NCI-H1436 (cell line): ENCODE results near the gene FN3KRP.

ENCODE experiments used
- DNase-seq: peaks from one replicate; lab custom pipeline; 2025; lab: John Stamatoyannopoulos, UW

Gene FN3KRP, protein sequence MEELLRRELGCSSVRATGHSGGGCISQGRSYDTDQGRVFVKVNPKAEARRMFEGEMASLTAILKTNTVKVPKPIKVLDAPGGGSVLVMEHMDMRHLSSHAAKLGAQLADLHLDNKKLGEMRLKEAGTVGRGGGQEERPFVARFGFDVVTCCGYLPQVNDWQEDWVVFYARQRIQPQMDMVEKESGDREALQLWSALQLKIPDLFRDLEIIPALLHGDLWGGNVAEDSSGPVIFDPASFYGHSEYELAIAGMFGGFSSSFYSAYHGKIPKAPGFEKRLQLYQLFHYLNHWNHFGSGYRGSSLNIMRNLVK

DNA sequence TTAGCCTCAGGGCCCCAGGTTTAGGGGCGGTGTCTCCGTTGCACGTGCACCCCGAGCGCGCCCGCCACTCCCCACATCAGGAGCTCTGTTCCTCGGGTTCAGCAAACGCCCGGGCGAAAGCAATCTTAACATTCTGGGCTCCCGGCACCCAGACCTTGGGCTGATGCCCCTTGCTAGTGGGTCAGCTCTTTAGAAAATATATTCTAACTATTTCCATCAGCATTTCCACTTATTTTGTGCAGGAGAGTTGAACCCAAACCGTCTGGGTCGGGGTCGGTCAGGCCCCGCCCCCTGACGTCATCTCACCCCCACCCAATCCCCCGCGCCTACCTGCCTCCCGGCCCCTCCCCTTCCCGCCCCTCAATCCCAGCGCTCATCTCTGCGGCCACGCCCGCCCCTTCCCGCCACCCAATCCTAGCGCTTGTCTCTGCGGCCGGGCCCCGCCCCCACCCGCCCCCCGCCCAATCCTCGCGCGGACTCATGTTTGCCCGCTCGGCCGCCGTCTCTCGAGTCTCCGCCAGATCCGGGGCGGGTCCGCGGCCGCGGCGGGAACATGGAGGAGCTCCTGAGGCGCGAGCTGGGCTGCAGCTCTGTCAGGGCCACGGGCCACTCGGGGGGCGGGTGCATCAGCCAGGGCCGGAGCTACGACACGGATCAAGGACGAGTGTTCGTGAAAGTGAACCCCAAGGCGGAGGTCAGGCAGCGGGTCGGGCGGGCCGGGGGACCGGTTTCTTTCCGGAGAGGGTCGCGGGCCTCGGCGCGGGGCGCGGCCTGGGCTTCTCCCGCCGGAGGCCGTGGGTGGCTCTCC lies at the start of gene FN3KRP:
Gene FN3KRP (plus strand): TSS at position 504 of the 808 bp plus-strand sequence. CDS start 50 bp downstream, at position 554.
- DNase-seq = peak; percentile 98

DNA sequence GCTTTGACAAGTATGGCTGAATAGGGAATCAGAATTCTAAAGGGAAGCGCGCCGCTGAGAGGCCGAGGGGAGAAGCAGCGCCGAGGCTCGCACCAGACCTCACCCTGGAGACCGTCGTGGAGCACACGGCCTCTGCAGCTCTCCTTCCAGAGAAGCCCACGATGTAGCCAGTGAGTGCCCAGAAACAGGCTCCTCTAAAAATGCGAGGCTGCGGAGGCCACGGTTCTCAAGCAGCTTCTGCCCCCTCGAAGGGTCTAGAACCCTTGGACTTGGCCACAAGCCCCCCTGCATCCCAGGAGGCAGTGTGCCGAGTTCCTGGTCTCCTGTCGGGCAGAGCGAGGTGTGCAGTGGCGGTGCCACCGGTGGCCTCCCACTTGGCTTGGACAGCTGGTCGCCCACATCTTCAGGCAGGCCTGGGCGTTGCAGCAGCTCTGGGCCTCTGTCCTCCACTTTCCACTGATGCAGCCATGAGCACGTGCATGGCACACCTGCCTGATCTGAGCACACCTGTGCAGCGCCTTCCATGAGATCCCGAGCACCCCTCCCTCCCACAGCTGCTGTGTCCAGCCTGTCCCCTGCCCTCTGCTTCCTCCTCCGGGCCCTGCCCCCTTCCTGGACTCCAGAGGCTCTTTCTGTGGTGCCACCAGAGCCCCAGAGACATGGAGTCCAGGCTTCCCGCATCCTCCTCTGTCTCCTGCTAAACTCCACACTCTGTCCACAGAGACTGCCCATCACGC lies 49.4 kb upstream of the FN3KRP start:
- no peak for DNase-seq

DNA sequence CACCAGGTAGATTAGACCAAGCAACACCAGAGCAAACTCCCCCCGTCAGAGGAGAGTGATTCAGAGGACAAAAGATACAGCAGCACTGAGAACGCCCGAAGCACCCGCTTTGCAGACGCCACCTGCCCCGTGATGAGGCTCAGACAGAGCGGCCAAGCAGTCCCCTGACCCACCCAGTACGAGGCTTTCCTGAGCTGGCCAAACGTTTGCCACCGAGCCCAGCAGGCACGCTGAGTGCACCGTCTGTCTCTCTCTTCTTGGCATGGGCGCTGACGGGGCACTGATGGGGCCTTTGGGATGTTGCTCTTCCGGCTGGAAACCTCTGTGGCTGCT lies 48.9 kb upstream of the FN3KRP start:
- no peak for DNase-seq

DNA sequence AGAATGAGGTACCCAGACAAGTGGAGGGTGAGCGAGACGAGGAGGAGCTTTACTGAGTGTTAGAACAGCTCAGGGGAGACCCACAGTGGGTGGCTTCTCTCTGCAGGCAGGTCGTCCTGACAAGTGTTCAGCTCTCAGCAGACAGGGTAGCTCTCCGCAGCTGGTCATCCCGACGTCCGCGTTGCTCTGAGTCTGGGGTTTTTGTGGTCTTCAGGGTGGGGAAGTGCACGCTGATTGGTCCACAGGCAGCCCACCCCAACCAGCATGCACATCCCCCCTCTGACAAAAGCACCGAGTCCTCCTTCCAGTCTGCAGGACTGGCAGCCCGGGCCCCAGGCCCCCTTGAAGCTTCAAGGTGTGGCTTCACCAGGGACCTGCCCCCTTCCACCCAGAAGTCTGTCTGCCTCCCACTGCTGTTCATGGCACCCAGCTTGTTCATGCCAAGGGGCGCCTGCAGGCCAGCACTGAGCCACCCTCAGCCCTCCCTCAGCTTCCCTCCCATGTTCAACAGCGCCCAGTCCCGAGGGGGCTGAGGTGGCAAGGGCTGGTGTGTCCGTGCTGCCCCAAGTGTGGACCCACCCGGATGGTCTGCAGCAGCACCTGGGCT lies 48.4 kb upstream of the FN3KRP start:
- no peak for DNase-seq

DNA sequence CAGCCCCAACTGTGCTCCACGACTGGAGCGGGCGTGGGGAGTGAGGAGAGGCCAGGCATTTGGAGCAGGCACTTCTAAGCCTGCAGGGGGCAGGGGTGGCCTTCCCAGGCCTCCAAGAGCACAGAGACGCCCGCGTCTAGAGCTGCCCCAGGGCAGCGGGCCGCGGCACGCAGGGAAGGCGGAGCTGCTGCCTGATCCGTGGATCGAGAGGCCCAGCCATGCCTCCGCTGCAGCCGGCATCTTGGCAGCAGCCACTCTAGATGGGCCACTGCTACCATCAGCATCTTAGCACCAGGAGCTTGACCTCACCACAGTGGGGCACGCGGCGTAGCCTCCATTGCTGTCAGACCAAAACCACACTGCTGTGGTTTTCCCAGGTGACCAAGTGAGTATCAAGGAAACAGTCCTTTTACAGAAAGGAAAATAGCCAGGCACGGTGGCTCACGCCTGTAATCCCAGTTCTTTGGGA lies 47.8 kb upstream of the FN3KRP start:
- DNase-seq = peak; percentile 44

DNA sequence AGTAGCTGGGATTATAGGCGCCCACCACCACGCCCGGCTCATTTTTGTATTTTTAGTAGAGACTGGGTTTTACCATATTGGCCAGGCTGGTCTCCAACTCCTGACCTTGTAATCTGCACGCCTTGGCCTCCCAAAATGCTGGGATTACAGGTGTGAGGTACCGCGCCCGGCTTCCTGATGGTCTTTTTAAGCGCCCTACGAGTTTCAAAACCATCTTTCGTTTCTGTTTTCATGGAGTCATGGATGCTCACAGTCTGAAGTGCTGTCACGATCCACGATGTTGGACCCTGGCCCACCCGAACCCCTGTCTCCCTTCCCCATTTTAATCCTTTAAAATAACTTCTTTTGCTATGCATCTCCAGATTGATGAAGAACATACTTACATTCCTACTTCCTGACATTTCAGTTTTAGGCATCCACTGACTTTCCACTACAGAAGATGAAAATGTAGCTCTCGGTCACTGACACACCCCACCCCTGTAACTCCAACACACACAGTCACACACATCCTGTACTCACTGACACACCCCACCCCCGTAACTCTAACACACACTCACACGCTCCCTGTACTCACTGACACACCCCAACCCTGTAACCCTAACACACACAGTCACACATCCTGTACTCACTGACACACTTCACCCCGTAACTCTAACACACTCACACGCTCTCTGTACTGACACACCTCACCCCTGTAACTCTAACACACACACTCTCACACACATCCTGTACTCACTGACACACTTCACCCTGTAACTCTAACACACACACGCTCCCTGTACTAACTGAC lies 45.6 kb upstream of the FN3KRP start:
- DNase-seq = no peak

DNA sequence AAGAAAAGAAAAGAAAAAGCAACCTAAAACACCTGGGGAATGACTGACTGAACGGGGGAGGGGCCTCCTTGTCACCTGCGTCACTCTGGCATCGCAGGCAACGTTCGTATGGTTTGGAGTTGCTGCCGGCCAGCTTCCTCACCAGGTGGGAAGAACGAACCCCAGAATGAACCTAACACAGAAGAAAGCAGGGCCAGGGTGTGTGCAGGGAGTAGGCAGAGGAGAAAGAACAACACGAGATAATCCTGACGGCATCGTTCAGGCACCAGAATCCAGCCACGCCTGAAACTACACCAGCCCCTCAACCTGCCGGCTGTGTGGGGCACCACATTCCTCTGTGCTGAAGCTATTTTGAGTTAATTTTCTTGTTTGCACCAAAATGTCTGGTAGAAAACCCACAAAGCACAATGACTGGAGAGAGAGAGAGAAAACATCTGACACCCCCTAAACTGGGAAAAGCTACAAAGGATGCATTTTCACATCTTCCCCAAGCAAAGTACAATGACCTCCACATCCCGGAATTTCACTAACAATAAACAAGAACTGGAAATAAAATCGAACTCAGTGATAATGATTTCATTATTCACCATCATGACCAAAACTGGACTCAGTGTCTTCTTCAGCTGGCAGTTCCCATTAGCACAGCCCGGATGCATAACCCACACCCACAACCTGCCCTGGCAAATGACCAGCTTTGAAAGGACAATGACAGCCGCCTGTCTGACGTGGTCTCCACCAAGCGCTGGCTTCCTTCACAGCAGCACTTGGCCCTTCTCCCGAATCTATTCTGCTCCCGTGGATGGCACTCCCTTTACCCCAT lies 41.6 kb upstream of the FN3KRP start:
- no peak for DNase-seq

DNA sequence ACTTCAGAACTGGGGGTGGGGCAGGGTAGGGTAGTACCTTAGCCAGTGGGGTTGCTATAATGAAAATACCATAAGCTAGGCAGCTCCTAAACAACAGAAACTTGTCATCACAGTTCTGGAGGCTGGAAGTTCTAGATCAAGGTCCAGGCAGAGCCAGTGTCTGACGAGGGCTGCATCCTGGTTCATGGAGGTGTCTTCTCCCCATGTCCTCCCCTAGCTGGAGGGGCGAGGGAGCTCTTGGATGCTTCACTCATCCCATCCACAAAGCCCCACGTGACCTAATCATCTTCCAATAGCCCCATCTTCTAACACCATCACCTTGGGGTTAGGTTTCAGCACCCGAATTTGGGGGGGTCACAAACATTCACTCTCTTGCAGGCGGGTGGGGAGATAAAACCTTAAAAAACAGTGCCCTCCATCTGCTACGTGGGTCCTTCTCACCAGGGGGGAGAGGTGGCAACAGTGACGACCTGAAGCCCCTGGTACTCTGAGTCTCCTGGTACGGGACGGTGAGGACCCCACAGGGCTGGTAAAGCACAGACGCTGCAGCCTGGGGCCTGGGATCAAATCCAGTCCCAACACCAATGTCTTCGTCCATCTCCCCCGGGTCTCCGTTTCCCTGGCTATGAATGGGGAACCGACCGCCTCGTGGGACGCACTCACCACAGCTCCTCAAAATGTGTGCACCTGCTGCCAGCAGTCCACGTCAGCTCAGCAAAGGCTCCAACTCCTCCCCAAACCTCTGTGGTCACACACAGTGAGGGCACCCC lies 40.8 kb upstream of the FN3KRP start:
- peak; percentile 27 for DNase-seq

DNA sequence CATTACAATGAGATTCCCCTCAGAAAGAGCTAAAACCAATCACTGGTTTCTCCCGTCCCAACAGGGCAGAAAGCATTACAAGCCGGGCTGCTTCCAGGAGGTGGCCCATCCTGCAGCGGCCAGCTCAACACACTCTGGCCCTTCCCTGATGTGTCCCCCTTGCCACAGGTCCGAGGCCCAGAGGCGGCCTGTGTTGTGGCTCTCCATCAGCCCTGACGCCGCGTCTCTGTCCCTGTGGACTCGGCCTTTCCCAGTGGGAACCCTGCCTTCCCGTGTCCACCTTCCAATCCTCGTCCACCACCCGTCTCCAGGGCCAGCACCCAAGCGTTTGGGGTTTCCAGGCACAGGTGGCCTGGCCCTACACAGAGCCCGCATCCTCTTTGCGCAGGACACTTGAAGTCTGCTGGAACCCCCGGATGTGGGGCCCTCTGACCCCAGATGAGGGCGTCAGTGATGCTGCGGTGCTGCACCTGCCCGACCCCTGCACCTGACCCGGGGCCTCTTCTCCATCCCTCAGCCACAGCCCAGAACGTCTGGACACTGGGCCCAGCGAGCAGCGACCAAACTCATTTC lies 39.1 kb upstream of the FN3KRP start:
- no peak for DNase-seq

DNA sequence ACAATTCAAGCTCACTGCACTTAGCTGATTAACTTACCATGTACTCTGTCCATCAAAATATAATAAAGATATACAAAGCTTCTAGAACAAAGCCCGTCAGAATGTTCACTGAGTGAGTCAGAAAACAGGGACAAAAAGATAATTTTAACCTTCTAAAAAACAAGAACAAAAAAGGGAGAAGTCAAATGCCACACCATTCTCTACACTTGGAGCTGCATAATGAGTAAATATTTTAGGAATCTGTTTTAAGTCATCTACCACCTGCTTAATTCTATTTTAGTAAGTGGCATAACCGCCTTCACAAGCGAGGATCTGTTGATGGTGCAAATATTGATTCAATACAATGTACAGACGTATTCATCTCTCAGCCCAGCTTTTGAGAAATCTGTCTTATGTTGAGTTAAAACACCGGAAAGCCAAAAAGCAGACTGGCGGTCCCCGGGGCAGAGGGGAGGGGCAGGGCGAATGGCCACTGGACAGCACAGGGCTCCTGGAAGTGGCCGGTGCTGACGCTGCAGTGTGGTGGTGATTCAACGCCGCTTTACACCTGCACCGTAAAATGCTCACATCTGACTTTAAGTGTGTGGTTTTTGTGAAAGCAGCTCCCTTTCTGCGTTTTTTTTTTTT lies 38.1 kb upstream of the FN3KRP start:
- no peak for DNase-seq

DNA sequence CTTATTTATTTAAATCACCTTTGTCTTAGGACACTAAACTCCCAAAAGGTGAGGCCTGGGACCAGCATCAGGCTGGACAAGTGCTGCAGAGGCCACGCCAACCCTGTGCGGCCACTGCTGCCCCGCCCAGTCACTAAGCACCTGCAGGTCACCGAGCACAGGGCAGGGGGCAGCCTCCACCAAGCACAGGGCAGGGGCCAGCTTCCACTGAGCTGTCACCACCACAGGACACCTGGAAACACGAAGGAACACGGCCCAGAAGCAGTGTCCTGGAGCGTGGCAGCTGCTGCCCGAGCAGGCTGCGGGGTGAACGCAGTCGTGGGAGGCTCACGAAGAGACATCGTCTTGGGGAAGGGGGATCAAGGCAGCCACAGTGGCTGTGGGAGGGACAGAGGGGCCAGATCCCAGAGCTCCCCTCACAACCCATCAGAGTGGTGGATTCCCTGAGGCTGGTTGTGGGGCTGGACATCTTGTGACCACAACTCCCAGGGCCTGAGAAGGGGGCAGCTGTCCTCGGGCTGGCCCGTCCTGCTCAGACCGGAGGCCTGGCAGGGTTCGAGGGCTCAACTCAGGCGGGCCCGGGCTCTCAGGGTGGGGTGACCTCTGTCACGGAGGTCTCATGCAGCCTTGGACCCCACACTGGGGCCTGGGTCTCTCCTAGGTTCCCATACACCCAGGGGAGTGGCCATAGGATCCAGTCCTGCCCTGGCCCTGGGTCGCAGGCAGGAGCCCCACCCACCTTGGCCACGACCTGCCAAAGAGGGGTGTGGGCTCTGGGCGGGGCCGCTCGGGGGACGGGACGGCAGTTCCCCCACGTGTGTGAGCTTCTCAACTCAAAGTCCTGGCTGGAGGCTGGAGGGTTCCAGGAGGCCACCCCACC lies 36.7 kb upstream of the FN3KRP start:
- no peak for DNase-seq

DNA sequence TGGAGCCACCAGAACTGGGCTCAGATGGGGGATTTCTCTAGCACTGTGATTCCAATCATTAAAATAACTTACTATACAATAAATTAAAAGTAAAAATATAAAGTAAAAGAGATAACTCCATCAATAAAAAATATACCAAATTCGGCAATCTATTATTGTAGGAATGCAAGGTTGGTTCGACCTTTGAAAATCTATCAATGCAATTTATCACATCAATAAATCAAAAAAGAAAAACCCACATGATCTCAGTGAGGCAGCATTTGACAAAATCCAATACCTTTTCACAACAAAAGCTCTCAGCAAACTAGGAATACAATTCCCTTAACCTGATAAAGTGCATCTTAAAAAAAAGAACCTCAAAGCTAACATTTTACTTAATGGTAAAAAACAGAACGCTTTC lies 35.0 kb upstream of the FN3KRP start:
- no peak for DNase-seq

DNA sequence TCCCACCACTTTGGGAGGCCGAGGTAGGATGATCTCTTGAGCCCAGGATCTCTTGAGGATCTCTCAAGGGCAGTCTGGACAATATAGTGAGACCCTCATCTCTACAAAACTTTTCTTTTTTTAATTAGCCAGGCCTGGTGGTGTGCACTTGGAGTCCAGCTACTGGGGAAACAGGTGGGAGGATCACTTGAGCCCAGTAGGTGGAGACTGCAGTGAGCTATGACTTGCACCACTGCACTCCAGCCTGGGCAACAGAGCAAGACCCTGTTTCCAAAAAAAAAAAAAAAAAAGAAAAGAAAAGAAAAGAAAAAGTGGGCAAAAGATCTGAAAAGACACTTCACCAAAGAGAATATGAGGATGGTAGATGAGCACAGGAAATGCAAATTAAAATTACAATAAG lies 33.0 kb upstream of the FN3KRP start:
- no peak for DNase-seq

DNA sequence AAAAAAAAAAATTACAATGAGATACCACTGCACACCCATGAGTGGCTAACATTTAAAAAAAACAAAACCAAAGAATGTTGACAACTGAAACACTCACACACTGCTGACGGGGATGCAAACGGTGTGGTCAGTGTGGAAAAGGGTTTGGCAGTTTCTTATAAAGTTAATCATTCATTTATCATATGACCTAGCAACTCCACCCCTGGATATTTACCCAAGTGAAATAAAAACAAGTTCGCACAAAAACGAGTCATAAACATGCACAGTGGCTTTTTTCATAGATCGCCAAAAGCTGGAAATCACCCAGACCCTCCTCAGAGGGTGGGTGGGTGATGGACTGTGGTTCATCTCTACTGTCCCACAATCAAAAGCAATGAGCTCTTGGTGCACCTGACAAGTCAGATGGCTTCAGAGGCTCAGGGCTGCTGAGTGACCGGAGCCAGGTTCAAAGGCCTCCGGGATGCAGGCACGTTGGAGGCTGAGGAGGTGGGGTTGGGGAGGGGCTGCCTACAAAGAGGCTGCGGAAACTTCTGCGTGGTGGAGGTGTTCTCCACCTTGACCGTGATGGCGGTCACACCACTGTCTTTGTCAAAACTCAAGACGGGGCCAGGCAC lies 32.2 kb upstream of the FN3KRP start:
- DNase-seq = no peak

DNA sequence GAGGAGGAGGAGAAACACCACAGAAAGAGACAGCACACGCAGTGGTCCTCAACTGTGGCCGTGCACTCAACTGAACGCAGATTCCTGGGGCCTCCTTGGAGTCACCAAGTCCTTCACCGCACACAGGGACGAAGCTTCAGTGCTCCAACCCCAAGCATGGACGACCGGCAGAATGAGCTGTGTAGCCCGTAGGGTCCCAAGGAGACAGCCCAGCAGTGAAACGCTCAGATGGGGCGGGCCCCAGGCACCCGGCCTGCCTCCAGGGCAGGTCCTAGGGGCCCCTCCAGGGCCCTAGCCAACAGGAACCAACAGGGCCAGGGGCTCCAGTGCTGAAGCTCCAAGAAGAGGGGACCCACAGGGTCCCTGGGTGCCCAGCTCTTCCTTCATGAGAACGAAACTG lies 31.2 kb upstream of the FN3KRP start:
- no peak for DNase-seq

DNA sequence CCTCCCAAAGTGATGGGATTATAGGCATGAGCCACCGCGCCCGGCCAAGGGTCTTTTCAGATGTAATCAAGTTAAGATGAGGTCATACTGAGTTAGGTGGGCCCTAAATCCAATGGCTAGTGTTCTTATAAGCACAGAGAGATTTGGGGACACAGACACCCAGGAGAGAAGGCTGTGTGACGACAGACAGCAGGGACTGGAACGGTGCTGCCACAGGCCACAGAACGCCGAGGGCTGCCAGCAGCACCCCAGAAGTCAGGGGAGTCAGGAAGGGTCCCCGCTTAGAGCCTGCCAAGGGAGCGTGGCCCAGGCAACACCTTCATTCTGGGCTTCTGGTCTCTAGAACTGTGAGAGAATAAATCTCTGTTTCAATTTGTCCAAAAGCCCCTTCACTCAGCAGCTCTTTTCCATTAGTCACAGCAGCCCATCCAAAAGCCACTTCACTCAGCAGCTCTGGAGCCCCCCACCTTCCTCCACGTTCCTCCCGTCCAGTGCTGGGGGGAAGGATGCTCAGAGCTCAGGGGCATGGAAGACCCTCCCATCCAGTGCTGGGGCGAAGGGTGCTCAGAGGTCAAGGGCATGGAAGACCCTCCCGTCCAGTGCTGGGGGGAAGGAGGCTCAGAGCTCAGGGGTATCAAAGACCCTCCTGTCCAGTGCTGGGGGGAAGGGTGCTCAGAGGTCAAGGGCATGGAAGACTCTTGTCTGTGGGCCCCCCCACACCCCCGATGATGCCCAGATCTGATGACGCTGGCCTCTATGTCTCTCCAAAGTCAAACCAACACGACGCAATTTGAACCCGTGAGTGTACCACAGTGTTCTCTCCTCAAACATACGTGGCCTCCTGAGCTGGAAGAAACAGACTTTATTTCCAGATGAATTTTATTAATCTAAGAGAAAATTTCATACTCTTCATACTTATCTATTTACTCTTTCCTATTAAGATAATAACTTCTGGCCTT lies 29.9 kb upstream of the FN3KRP start:
- DNase-seq = no peak
